ENCODE results near the gene CBLC. TPM values are rescaled to one million over a fixed set of nuclear protein-coding genes. Genes with fewer than 3 reads are reported as not detected.

Gene CBLC
- total RNA-seq, 2 donors from 2014 or later, result 0.42 TPM; not detected in 1

GRCh38 chr19:44818466-44819031 is 40.9 kb downstream of the CBLC start:
- peaks cover 23% of the 10 kb centered on the region for H3K36me3 ChIP-seq
- DNase-seq (ENCODE audit: low spot score) (no peak), ATAC-seq (ENCODE audit: insufficient number of reproducible peaks, low FRiP score, low read depth) (no peak)
- peaks cover 14 to 25% of the 10 kb centered on the region in 2 donors for H3K4me1 ChIP-seq (ENCODE audit: control insufficient read depth in 1 of 2, low read depth in 2 of 2)
- H3K27me3 ChIP-seq (replicated peaks; ENCODE audit: insufficient read depth), result no peaks in the 10 kb centered on the region
- no peak overlapping the region for H3K4me3 ChIP-seq
- no peaks in the 10 kb centered on the region for H3K9me3 ChIP-seq
- TF ChIP-seq, protein P1, sequence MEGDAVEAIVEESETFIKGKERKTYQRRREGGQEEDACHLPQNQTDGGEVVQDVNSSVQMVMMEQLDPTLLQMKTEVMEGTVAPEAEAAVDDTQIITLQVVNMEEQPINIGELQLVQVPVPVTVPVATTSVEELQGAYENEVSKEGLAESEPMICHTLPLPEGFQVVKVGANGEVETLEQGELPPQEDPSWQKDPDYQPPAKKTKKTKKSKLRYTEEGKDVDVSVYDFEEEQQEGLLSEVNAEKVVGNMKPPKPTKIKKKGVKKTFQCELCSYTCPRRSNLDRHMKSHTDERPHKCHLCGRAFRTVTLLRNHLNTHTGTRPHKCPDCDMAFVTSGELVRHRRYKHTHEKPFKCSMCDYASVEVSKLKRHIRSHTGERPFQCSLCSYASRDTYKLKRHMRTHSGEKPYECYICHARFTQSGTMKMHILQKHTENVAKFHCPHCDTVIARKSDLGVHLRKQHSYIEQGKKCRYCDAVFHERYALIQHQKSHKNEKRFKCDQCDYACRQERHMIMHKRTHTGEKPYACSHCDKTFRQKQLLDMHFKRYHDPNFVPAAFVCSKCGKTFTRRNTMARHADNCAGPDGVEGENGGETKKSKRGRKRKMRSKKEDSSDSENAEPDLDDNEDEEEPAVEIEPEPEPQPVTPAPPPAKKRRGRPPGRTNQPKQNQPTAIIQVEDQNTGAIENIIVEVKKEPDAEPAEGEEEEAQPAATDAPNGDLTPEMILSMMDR (IDR thresholded peaks at IDR 0.05), result no peak
- H3K27ac ChIP-seq, result no peak overlapping the region

- Histone ChIP-seq H3K27ac (peak overlapping the region in 1 of 2 donors; percentile 95), H3K4me1 (ENCODE audit: control insufficient read depth in 1 of 2, low read depth in 2 of 2) (peaks cover 14 to 25% of the 10 kb centered on the region in 2 donors)
Observed at GRCh38 chr19:44819246-44819832, 41.6 kb downstream of the CBLC start.

GRCh38 chr19:44820648-44821609 is 43.2 kb downstream of the CBLC start:
- H3K4me1 ChIP-seq (ENCODE audit: control insufficient read depth in 1 of 2, low read depth in 2 of 2), result peaks cover 14 to 25% of the 10 kb centered on the region in 2 donors
- ATAC-seq (ENCODE audit: insufficient number of reproducible peaks, low FRiP score, low read depth) (peak; percentile 62), DNase-seq (ENCODE audit: low spot score) (peak; percentile 58)
- no peaks in the 10 kb centered on the region for H3K27me3 ChIP-seq (replicated peaks; ENCODE audit: insufficient read depth)
- peaks cover 2% of the 10 kb centered on the region for H3K36me3 ChIP-seq
- peak overlapping the region; percentile 90 to 95 for H3K27ac ChIP-seq
- TF ChIP-seq, protein P1 (IDR thresholded peaks at IDR 0.05), result peak; percentile 26
- no peaks in the 10 kb centered on the region for H3K9me3 ChIP-seq
- peak overlapping the region; percentile 64 for H3K4me3 ChIP-seq

More at GRCh38 chr19:44819246-44819832, 41.6 kb downstream of the CBLC start:
- no peak overlapping the region for H3K4me3 ChIP-seq
- no peak for ATAC-seq (ENCODE audit: insufficient number of reproducible peaks, low FRiP score, low read depth)
- no peak for DNase-seq (ENCODE audit: low spot score)
- H3K27me3 ChIP-seq (replicated peaks; ENCODE audit: insufficient read depth), result no peaks in the 10 kb centered on the region
- H3K36me3 ChIP-seq, result peaks cover 15% of the 10 kb centered on the region
- TF ChIP-seq, protein P1 (IDR thresholded peaks at IDR 0.05), result no peak
- no peaks in the 10 kb centered on the region for H3K9me3 ChIP-seq

GRCh38 chr19:44822177-44822576 is 44.5 kb downstream of the CBLC start:
- TF ChIP-seq, protein P1 (IDR thresholded peaks at IDR 0.05), result no peak
- H3K36me3 ChIP-seq, result no peaks in the 10 kb centered on the region
- no peaks in the 10 kb centered on the region for H3K27me3 ChIP-seq (replicated peaks; ENCODE audit: insufficient read depth)
- H3K4me3 ChIP-seq, result peak overlapping the region; percentile 64
- H3K4me1 ChIP-seq (ENCODE audit: control insufficient read depth in 1 of 2, low read depth in 2 of 2), result peaks cover 14 to 25% of the 10 kb centered on the region in 2 donors
- H3K9me3 ChIP-seq, result no peaks in the 10 kb centered on the region
- DNase-seq (ENCODE audit: low spot score), result no peak
- peak overlapping the region; percentile 83 to 87 for H3K27ac ChIP-seq
- ATAC-seq (ENCODE audit: insufficient number of reproducible peaks, low FRiP score, low read depth), result no peak
